ENCODE measurements around the gene FNBP1L.

DNA sequence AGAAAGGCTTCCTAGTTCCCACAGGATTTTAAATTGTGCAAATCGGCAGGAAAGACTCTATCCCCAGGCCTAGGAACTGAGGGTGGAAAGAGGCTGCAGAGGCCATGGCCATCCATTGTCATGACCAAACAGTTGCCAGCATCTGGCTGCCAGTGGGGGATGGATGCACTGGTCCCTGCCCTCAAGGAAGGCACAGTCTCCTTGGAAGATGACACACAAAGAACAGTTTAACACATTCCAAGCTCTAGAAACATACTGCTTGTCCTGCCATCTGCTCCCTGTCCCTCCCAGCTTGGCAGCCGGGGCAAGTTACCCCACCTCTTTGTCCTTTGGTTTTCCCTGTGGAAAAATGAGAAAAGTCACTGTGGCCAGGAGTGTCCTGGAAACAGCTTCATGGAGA is 150.5 kb downstream of the FNBP1L start:
- TF ChIP-seq EZH2 (IDR thresholded peaks at IDR 0.05) (no peak), CTCF (IDR thresholded peaks at IDR 0.05) (no peak), EZH2phosphoT487 (IDR thresholded peaks at IDR 0.05) (no peak)

Data from neural progenitor cell (in vitro differentiated cells).